HepG2 (cell line): ENCODE measurements around the gene MORC1.

Experiments
- ZNF446 ChIP-seq: sonication (generic); formaldehyde crosslinking; IDR thresholded peaks from 2 replicates; pipeline ENCODE4 v1.5.0; 2020; ENCODE audit warnings: mild to moderate bottlenecking, missing genetic modification reagents
- ZNF543 ChIP-seq: sonication (generic); formaldehyde crosslinking; IDR thresholded peaks from 2 replicates; pipeline ENCODE4 v1.4.0; 2020; ENCODE audit warnings: mild to moderate bottlenecking, missing genetic modification reagents

- TF ChIP-seq ZNF543 (no peak), ZNF446 (CRISPR knock-in tag) (no peak)
Observed at GRCh38 chr3:109021556-109021955, 96.4 kb downstream of the MORC1 start.
